ENCODE data around the gene TGFBRAP1. TPM values are rescaled to one million over a fixed set of nuclear protein-coding genes. Genes with fewer than 3 reads are reported as not detected.

Gene TGFBRAP1, protein sequence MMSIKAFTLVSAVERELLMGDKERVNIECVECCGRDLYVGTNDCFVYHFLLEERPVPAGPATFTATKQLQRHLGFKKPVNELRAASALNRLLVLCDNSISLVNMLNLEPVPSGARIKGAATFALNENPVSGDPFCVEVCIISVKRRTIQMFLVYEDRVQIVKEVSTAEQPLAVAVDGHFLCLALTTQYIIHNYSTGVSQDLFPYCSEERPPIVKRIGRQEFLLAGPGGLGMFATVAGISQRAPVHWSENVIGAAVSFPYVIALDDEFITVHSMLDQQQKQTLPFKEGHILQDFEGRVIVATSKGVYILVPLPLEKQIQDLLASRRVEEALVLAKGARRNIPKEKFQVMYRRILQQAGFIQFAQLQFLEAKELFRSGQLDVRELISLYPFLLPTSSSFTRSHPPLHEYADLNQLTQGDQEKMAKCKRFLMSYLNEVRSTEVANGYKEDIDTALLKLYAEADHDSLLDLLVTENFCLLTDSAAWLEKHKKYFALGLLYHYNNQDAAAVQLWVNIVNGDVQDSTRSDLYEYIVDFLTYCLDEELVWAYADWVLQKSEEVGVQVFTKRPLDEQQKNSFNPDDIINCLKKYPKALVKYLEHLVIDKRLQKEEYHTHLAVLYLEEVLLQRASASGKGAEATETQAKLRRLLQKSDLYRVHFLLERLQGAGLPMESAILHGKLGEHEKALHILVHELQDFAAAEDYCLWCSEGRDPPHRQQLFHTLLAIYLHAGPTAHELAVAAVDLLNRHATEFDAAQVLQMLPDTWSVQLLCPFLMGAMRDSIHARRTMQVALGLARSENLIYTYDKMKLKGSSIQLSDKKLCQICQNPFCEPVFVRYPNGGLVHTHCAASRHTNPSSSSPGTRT
- total RNA-seq, result 10 to 100 TPM; 16.5 to 28.0 TPM

- Mint-ChIP-seq H3K36me3 (ENCODE audit: low read depth) (peaks cover 32% of the 10 kb centered on the region), H3K27me3 (no peaks in the 10 kb centered on the region), H3K4me1 (peaks cover 38% of the 10 kb centered on the region), H3K4me3 (peak within 1 kb of the TSS; percentile 98), H3K9me3 (no peaks in the 10 kb centered on the region), H3K27ac (peak within 1 kb of the TSS; percentile 99)
- ATAC-seq (replicated peaks), result peak; percentile 91
Observed at GRCh38 chr2:105329561-105330495, at the start of gene TGFBRAP1. Gene TGFBRAP1 (minus strand): TSS chr2:105329735. CDS start chr2:105308301, 21,434 bp downstream.

GRCh38 chr2:105378921-105379383 lies 49.4 kb upstream of the TGFBRAP1 start:
- Mint-ChIP-seq H3K27me3 (no peaks in the 10 kb centered on the region), H3K36me3 (ENCODE audit: low read depth) (no peaks in the 10 kb centered on the region), H3K4me3 (no peak overlapping the region), H3K4me1 (peaks cover 6% of the 10 kb centered on the region), H3K9me3 (no peaks in the 10 kb centered on the region), H3K27ac (no peak overlapping the region)
- no peak for ATAC-seq (replicated peaks)

DNA sequence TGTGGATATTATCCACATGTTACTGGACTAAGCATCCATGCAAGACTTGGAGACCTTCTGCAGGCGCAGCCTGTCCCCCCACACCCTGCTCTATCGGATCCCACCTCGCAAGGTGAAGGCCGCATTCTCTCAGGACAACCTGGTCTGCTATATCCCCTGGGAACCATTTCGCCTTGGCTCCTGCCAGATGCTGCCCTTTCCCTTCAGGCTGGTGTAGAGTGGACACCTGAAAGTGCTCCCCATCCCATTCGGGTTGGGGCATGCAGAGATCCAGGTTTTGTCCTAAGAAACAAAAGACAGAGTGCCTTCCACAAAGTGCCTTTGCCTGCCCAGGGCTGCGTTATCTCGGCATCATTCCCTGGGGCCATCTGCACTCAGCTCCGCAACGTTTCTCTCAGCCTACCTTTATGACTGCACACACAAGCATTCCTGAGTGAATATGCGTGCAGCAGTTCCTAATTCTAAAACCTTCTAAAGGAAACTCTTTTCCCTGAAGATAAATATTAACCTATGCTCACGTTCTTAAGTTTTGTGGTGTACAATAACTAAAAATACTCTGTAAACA lies 48.8 kb upstream of the TGFBRAP1 start:
- H3K4me3 Mint-ChIP-seq, result no peak overlapping the region
- no peaks in the 10 kb centered on the region for H3K9me3 Mint-ChIP-seq
- ATAC-seq (replicated peaks), result no peak
- no peaks in the 10 kb centered on the region for H3K36me3 Mint-ChIP-seq (ENCODE audit: low read depth)
- peaks cover 10% of the 10 kb centered on the region for H3K4me1 Mint-ChIP-seq
- no peaks in the 10 kb centered on the region for H3K27me3 Mint-ChIP-seq
- H3K27ac Mint-ChIP-seq, result no peak overlapping the region

DNA sequence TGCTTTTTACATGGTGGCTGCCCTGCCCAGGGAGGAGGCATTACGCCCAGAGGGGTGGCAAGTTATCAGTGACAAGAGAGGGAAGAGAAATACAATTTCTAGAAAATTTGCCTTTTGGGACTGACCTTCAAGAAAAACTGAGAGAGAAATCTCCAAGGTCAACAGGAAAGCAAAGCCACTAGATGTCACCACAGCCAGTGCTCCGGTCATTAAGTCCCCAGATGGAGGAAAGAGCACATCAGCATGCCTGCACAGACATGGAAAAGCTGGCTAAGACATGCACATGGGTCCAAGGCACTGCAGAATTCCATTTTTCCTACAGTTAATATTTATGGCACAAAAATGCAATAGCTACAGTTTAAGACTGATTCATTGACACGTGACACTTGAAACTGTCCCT lies 48.3 kb upstream of the TGFBRAP1 start:
- Mint-ChIP-seq H3K4me1 (peaks cover 15% of the 10 kb centered on the region), H3K9me3 (no peaks in the 10 kb centered on the region), H3K27ac (no peak overlapping the region), H3K4me3 (no peak overlapping the region), H3K27me3 (no peaks in the 10 kb centered on the region), H3K36me3 (ENCODE audit: low read depth) (no peaks in the 10 kb centered on the region)
- ATAC-seq (replicated peaks), result no peak

GRCh38 chr2:105376789-105377240 lies 47.3 kb upstream of the TGFBRAP1 start:
- Mint-ChIP-seq H3K27ac (no peak overlapping the region), H3K4me1 (peaks cover 16% of the 10 kb centered on the region), H3K27me3 (no peaks in the 10 kb centered on the region), H3K9me3 (no peaks in the 10 kb centered on the region), H3K4me3 (no peak overlapping the region), H3K36me3 (ENCODE audit: low read depth) (no peaks in the 10 kb centered on the region)
- no peak for ATAC-seq (replicated peaks)

DNA sequence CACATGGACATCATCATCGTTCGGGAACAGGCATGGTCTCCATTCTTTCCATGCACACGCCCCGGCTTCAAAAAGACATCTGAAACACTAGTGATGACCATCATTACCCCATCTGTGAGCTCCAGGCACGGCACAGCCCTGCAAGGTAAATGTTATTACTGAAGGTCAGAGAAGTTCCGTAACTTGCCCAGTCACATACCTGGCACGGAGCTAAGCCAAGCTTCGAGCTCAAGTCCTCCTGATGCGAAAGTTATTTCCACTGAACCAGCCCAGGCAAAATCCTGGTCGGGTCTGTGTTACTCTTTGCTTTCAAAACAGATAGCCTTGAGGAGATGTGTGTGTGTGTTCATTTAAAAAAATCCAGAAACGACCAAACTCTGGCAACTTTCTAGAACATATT lies 46.5 kb upstream of the TGFBRAP1 start:
- no peak for ATAC-seq (replicated peaks)
- Mint-ChIP-seq H3K27ac (no peak overlapping the region), H3K4me3 (no peak overlapping the region), H3K36me3 (ENCODE audit: low read depth) (no peaks in the 10 kb centered on the region), H3K4me1 (peaks cover 16% of the 10 kb centered on the region), H3K9me3 (no peaks in the 10 kb centered on the region), H3K27me3 (no peaks in the 10 kb centered on the region)

DNA sequence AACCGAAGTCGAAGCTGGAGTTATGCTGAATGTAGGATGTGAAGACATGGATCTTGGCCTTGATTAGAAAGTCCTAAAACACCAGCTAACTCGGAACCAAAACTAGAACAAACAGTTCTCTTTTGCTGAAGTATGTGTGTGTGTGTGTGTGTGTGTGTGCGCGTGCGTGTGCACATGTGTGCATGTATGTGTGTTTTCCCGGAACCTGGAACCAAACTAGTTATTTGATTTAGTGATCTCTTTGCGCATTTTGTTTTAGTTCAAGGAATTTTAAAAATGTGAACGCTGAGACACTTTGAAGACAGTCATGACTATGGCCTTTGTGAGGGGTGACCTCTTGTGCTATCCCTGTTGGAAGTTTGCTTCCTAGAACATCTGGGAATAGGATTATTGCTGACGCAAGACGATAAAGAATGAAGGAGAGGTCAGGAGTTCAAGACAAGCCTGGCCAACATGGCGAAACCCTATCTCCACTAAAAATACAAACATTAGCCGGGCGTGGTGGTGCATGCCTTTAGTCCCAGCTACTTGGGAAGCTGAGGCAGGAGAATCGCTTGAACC lies 45.5 kb upstream of the TGFBRAP1 start:
- no peak for ATAC-seq (replicated peaks)
- H3K36me3 Mint-ChIP-seq (ENCODE audit: low read depth), result no peaks in the 10 kb centered on the region
- H3K4me3 Mint-ChIP-seq, result no peak overlapping the region
- peaks cover 16% of the 10 kb centered on the region for H3K4me1 Mint-ChIP-seq
- H3K27me3 Mint-ChIP-seq, result no peaks in the 10 kb centered on the region
- H3K9me3 Mint-ChIP-seq, result no peaks in the 10 kb centered on the region
- no peak overlapping the region for H3K27ac Mint-ChIP-seq

- Mint-ChIP-seq H3K27me3 (no peaks in the 10 kb centered on the region), H3K36me3 (ENCODE audit: low read depth) (no peaks in the 10 kb centered on the region), H3K27ac (peak overlapping the region; percentile 93), H3K4me1 (peaks cover 22% of the 10 kb centered on the region), H3K9me3 (no peaks in the 10 kb centered on the region), H3K4me3 (peak overlapping the region; percentile 76)
- ATAC-seq (replicated peaks), result peak; percentile 78
Observed at GRCh38 chr2:105373895-105374401, 44.4 kb upstream of the TGFBRAP1 start.

DNA sequence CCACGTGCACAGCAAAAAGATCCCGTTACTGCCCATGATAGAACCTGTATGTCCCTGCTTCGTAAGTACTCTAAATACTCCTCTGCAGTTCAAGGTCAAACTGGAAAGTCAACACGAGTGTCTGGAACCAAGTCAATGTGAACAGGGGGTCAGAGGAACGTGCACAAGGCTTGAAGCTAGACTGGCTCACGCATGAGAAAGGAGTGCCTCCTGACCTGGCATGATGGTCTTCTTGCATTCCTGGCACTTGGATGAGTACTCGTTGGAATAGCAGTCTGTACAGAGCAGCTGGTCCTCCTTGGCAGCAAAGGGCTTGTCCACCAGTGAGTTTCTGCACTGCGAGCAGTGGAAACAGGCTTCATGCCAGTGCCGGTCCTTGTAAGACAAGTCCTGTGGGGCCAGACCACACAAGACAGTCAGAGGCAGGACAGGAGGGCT lies 43.8 kb upstream of the TGFBRAP1 start:
- peak overlapping the region; percentile 93 for H3K27ac Mint-ChIP-seq
- H3K36me3 Mint-ChIP-seq (ENCODE audit: low read depth), result no peaks in the 10 kb centered on the region
- no peaks in the 10 kb centered on the region for H3K9me3 Mint-ChIP-seq
- H3K4me1 Mint-ChIP-seq, result peaks cover 22% of the 10 kb centered on the region
- H3K4me3 Mint-ChIP-seq, result peak overlapping the region; percentile 76
- no peak for ATAC-seq (replicated peaks)
- H3K27me3 Mint-ChIP-seq, result no peaks in the 10 kb centered on the region

- Mint-ChIP-seq H3K27me3 (no peaks in the 10 kb centered on the region), H3K4me1 (peaks cover 22% of the 10 kb centered on the region), H3K36me3 (ENCODE audit: low read depth) (no peaks in the 10 kb centered on the region), H3K9me3 (no peaks in the 10 kb centered on the region), H3K27ac (no peak overlapping the region), H3K4me3 (no peak overlapping the region)
- ATAC-seq (replicated peaks), result no peak
Observed at GRCh38 chr2:105371810-105372209, 42.3 kb upstream of the TGFBRAP1 start.

DNA sequence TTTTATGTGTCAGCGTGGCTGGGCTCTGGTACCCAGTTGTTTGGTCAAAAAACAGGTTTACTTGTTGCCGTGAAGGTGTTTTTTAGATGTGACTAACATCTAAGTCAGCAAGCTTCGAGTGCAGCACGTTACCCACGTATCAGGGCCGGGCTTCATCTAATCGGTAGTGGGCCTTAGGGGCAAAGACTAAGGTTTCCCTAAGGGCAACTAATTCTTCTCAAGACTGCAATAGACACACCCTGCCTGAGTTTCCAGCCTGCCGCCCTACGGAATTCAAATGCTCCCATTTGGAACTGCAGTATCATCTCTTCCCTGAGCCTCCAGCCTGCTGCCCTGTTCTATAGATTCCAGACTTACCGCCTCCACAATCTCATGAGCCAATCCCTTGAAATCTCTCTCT lies 41.6 kb upstream of the TGFBRAP1 start:
- H3K4me3 Mint-ChIP-seq, result no peak overlapping the region
- H3K36me3 Mint-ChIP-seq (ENCODE audit: low read depth), result no peaks in the 10 kb centered on the region
- peaks cover 22% of the 10 kb centered on the region for H3K4me1 Mint-ChIP-seq
- H3K27ac Mint-ChIP-seq, result no peak overlapping the region
- no peaks in the 10 kb centered on the region for H3K27me3 Mint-ChIP-seq
- no peak for ATAC-seq (replicated peaks)
- no peaks in the 10 kb centered on the region for H3K9me3 Mint-ChIP-seq

DNA sequence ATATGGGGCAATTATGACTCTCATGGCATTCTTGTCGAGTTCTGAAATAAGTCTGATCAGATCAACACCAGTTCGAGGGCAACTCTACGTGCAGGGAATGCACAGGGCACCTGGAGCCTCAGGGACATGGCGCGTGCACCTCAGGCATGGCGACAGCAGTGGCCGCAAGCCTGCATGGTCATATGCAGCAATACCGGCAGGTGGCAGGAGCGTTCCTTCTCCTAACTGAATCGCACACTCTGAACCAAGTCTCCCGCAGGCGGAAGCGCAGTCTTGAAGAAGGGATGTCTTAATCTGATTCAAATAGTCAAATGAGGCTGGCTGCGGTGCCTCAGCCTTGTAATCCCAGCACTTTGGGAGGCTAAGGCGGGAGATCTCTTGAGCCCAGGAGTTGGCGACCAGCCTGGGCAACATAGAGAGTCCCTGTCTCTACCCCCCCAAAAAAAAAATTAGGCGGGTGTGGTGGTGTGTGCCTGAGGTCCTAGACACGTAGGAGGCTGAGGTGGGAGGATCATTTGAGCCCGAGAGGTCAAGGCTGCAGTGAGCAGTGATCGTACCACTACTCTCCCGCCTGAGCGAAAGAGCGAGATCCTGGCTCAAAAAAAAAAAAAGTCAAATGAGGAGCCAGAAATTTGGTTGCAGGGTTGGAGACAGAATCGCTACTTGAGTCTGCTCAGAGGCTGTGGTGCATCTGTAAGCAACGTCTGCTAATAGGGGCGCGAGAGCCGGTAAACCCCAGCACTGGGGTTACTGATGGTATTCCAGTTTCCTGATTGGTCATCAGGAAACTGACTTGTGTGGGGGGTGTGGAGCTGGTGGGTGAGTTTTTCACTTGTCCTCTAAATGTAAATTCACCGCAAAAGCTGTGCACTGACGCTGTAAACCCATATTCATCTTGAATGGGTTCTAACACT lies 40.5 kb upstream of the TGFBRAP1 start:
- peaks cover 21% of the 10 kb centered on the region for H3K4me1 Mint-ChIP-seq
- peak overlapping the region; percentile 68 for H3K4me3 Mint-ChIP-seq
- no peaks in the 10 kb centered on the region for H3K9me3 Mint-ChIP-seq
- H3K36me3 Mint-ChIP-seq (ENCODE audit: low read depth), result no peaks in the 10 kb centered on the region
- no peaks in the 10 kb centered on the region for H3K27me3 Mint-ChIP-seq
- H3K27ac Mint-ChIP-seq, result peak overlapping the region; percentile 64
- peak; percentile 94 for ATAC-seq (replicated peaks)

Data from activated T-helper 17 cell treated with anti-CD3 and anti-CD28 coated beads, Interleukin-2, amount 50 U/mL, for 72 hours (primary cell).